H1 (cell line): ENCODE measurements around the gene MTMR4. TPM values are rescaled to one million over a fixed set of nuclear protein-coding genes. Genes with fewer than 3 reads are reported as not detected.

Experiments used
- CTCF ChIP-seq, 3 experiments: IDR thresholded peaks; 1 replicate in 2 of 3; 2 replicates in 1 of 3; pipeline versions ENCODE4 v1.5.1 to v1.6.1; 2011; ENCODE audit warnings: low read length in 3 of 3, mild to moderate bottlenecking in 3 of 3, inconsistent platforms in 2 of 3, low read depth in 1 of 3, moderate library complexity in 1 of 3; ENCODE audit not compliant: insufficient read depth in 1 of 3; ENCODE audit errors: control extremely low read depth in 1 of 3
- ZNF274 ChIP-seq: IDR thresholded peaks from 2 replicates; pipeline ENCODE4 v1.7.0; 2012; ENCODE audit warnings: low read length, borderline replicate concordance; ENCODE audit errors: extremely low read depth
- polyA plus RNA-seq, 7 experiments: library from polyadenylated mRNA; depleted of rRNA in 3 of 7; stranded (reverse) in 5 of 7; unstranded in 2 of 7; fragments of >200 nt in 5 of 7; fragments of 200-250 nt in 2 of 7; gene quantifications; 1 replicate in 5 of 7; 2 replicates in 1 of 7; 4 replicates in 1 of 7; pipeline versions ENCODE4 v1.2.1 to v1.2.3, GENCODE V29; 2011 to 2013; ENCODE audit warnings: missing spikeins in 2 of 7, mixed read lengths in 2 of 7
- total RNA-seq: library from RNA; stranded (reverse); fragmentation: NEBNext Ultra II Directional; extraction: Animal tissue kit (Norgen Biotek cat#: 25700); gene quantifications from 2 replicates; pipeline ENCODE4 v1.2.1, GENCODE V29; 2021

MTMR4 gene
- total and polyA plus RNA-seq, 2 of the 8 experiments (the other 6 are each of a cell fraction or from before 2014, with no cell fraction given), result 15.9 to 39.2 TPM

GRCh38 chr17:58504826-58505351 is 9.5 kb downstream of the MTMR4 start (continued):
- no peak for TF ChIP-seq CTCF (IDR thresholded peaks at IDR 0.05; ENCODE audit: control extremely low read depth in 1 of 3, insufficient read depth in 1 of 3, low read depth in 1 of 3, low read length in 3 of 3)
- no peak for TF ChIP-seq ZNF274
